CD4-positive, alpha-beta T cell treated with Interleukin-15 for 1 hour (primary cell): ENCODE results near the gene DOK7.

Experiments used
- DNase-seq: peaks from one replicate; pipeline ENCODE4 v3.0.0-alpha.2; 2020

DOK7 gene

GRCh38 chr4:3462790-3463415, at the start of gene DOK7:
DOK7 (plus strand) TSS chr4:3463306; CDS start chr4:3463376, 70 bp downstream.
- no peak for DNase-seq

GRCh38 chr4:3413675-3414420, 49.3 kb upstream of the DOK7 start:
- peak; percentile 2 for DNase-seq

GRCh38 chr4:3414421-3415279, 48.5 kb upstream of the DOK7 start:
- peak; percentile 24 for DNase-seq

GRCh38 chr4:3415471-3416141, 47.5 kb upstream of the DOK7 start:
- peak; percentile 9 for DNase-seq

- DNase-seq: peak; percentile 7
These were observed 46.8 kb upstream of the DOK7 start for GRCh38 chr4:3416270-3416669.

GRCh38 chr4:3416821-3417221, 46.3 kb upstream of the DOK7 start:
- DNase-seq: peak; percentile 13

GRCh38 chr4:3417448-3417847, 45.7 kb upstream of the DOK7 start:
- peak; percentile 13 for DNase-seq

GRCh38 chr4:3418029-3418762, 44.9 kb upstream of the DOK7 start:
- peak; percentile 10 for DNase-seq

- peak; percentile 13 for DNase-seq
These were observed 43.1 kb upstream of the DOK7 start for GRCh38 chr4:3419836-3420605.

GRCh38 chr4:3420606-3420955, 42.5 kb upstream of the DOK7 start:
- no peak for DNase-seq

- DNase-seq: no peak
These were observed 42.1 kb upstream of the DOK7 start for GRCh38 chr4:3420956-3421355.

- DNase-seq: no peak
These were observed 41.6 kb upstream of the DOK7 start for GRCh38 chr4:3421470-3421869.

- no peak for DNase-seq
These were observed 40.8 kb upstream of the DOK7 start for GRCh38 chr4:3422241-3422801.

- no peak for DNase-seq
These were observed 40.3 kb upstream of the DOK7 start for GRCh38 chr4:3422808-3423297.

- no peak for DNase-seq
These were observed 39.7 kb upstream of the DOK7 start for GRCh38 chr4:3423406-3423805.

GRCh38 chr4:3423952-3424351, 39.2 kb upstream of the DOK7 start:
- DNase-seq: no peak

GRCh38 chr4:3424522-3425095, 38.5 kb upstream of the DOK7 start:
- DNase-seq: no peak

GRCh38 chr4:3426465-3427133, 36.5 kb upstream of the DOK7 start:
- DNase-seq: no peak

- DNase-seq: no peak
These were observed 36.0 kb upstream of the DOK7 start for GRCh38 chr4:3427134-3427476.
